ENCODE data around the gene CUL4A. TPM values are rescaled to one million over a fixed set of nuclear protein-coding genes. Genes with fewer than 3 reads are reported as not detected.

CUL4A gene
- total RNA-seq, 1 experiment from 2014 or later = 85.9 TPM

DNA sequence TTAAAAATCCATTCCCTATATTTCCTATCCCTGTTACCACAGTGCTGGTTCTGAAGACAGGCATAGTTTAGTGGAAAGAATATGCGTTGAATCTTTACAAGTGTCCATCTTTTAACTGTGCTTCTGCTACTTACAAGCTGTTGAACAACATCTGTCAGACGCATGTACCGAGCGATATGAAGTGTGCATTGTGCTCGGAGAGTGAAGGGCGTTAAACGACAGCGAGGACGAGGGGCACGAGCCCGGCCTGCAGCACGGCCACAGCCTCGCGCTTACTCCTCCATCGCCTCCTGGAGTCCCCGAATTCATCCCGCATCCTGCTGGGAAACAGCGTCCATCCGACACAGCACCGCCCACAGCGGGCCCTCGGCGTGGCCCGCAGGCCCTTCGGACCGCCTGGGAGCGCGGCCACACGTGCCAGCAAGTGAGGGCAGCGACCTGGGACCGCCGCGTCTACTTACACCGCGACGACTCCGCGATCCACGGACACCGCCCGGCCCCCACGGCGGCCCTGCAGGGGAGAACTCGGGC is 1.5 kb upstream of the CUL4A start:
- intact Hi-C loops (cut with micrococcal nuclease) = loop anchor here (2.0 to 5.0 kb wide), 3 partner anchors 15 to 241 kb away; partner anchors contain the start of gene LAMP1
- H3K9me3 Mint-ChIP-seq (ENCODE audit: unreplicated experiment) = no peaks in the 10 kb centered on the region
- POLR2A ChIA-PET = interaction anchor here (0.7 to 4.7 kb wide), 9 partner anchors 8 to 179 kb away, joined by 3 to 41 read pairs (median 4); partner anchors contain the start of gene LAMP1
- CTCF ChIA-PET = interaction anchor here (0.6 kb wide), 1 partner anchor 373 kb away, joined by 3 read pairs; no protein-coding TSS in a partner anchor
- no TSS peak for BruUV-seq (replicated peaks)
- TF ChIP-seq, protein P1, sequence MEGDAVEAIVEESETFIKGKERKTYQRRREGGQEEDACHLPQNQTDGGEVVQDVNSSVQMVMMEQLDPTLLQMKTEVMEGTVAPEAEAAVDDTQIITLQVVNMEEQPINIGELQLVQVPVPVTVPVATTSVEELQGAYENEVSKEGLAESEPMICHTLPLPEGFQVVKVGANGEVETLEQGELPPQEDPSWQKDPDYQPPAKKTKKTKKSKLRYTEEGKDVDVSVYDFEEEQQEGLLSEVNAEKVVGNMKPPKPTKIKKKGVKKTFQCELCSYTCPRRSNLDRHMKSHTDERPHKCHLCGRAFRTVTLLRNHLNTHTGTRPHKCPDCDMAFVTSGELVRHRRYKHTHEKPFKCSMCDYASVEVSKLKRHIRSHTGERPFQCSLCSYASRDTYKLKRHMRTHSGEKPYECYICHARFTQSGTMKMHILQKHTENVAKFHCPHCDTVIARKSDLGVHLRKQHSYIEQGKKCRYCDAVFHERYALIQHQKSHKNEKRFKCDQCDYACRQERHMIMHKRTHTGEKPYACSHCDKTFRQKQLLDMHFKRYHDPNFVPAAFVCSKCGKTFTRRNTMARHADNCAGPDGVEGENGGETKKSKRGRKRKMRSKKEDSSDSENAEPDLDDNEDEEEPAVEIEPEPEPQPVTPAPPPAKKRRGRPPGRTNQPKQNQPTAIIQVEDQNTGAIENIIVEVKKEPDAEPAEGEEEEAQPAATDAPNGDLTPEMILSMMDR (IDR thresholded peaks at IDR 0.05; ENCODE audit: unreplicated experiment) = no peak
- peak overlapping the region; percentile 92 for H3K4me3 Mint-ChIP-seq (ENCODE audit: unreplicated experiment)
- H3K27ac Mint-ChIP-seq (ENCODE audit: low read depth, unreplicated experiment) = peak overlapping the region; percentile 82
- H3K27me3 Mint-ChIP-seq (ENCODE audit: insufficient read depth, unreplicated experiment) = no peaks in the 10 kb centered on the region
- DNase-seq (ENCODE audit: unreplicated experiment) = peak; percentile 38
- peaks cover 44% of the 10 kb centered on the region for H3K4me1 Mint-ChIP-seq (ENCODE audit: insufficient read depth, unreplicated experiment)
- H3K36me3 Mint-ChIP-seq (ENCODE audit: insufficient read depth, unreplicated experiment) = peaks cover 32% of the 10 kb centered on the region

DNA sequence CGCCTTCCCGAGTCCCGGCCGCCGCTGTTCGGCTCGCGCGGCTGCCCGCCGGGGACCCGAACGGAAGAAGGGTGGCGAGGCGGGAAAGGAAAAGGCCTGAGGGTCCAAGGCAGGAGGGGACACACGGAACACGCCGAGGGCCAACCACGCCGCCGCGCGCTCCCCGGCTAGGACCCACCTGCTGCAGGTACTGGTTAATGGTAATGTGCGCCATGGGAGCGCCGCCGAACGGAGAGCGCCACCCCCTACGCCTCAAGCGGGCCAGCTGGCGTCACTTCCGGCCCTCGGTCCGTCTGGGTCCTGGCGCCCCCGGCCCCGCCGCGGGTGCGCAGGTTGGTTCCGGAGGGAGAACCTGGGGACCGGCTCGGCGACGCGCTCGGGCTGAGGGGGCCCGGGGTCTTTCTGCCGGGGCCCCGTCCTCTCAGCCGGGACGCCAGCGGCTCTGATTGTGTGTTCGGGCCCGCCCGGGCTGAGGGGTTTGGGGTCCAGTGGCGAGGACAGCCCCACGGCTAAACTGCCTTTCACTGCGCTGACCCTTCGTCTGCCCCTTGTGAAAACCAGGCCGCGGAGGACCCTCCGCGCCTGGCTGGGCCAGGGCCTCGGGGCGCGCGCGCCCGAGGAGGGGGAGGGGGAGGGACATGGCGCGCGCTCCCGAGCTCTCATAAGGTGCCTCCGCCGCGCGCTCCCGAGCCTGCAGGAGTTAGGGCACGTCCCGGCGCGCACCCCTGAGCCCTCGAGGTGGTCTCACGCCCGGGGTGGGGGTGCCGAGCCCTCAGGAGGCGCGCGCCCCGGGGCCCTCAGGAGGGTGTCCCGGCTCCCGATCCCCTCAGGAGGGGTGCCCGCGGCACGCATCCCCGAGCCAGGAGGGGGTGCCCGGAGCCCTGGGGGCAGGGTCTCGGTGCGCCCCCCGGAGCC is 735 bp upstream of the CUL4A start, which contains the start of gene PCID2:
TSS of gene PCID2 (minus strand) at position 249 of the 915 bp plus-strand sequence. CDS start at position 214, 35 bp downstream.
- Mint-ChIP-seq H3K27me3 (ENCODE audit: insufficient read depth, unreplicated experiment) (no peaks in the 10 kb centered on the region), H3K27ac (ENCODE audit: low read depth, unreplicated experiment) (peak within 1 kb of the TSS; percentile 82), H3K36me3 (ENCODE audit: insufficient read depth, unreplicated experiment) (peaks cover 38% of the 10 kb centered on the region), H3K4me1 (ENCODE audit: insufficient read depth, unreplicated experiment) (peaks cover 44% of the 10 kb centered on the region), H3K4me3 (ENCODE audit: unreplicated experiment) (peak within 1 kb of the TSS; percentile 92), H3K9me3 (ENCODE audit: unreplicated experiment) (no peaks in the 10 kb centered on the region)
- POLR2A ChIA-PET = interaction anchor here (0.7 to 4.7 kb wide), 19 partner anchors 9 to 1073 kb away, joined by 3 to 41 read pairs (median 4); partner anchors contain the start of genes DCUN1D2, LAMP1 and UPF3A
- BruUV-seq (replicated peaks) = no TSS peak
- TF ChIP-seq, protein P1 (IDR thresholded peaks at IDR 0.05; ENCODE audit: unreplicated experiment) = no peak
- intact Hi-C loops (cut with micrococcal nuclease) = loop anchor here (2.0 to 5.0 kb wide), 3 partner anchors 16 to 240 kb away; partner anchors contain the start of gene LAMP1
- CTCF ChIA-PET = interaction anchor here (0.6 kb wide), 2 partner anchors 12 to 372 kb away, joined by 3 read pairs; no protein-coding TSS in a partner anchor
- DNase-seq (ENCODE audit: unreplicated experiment) = peak; percentile 90

DNA sequence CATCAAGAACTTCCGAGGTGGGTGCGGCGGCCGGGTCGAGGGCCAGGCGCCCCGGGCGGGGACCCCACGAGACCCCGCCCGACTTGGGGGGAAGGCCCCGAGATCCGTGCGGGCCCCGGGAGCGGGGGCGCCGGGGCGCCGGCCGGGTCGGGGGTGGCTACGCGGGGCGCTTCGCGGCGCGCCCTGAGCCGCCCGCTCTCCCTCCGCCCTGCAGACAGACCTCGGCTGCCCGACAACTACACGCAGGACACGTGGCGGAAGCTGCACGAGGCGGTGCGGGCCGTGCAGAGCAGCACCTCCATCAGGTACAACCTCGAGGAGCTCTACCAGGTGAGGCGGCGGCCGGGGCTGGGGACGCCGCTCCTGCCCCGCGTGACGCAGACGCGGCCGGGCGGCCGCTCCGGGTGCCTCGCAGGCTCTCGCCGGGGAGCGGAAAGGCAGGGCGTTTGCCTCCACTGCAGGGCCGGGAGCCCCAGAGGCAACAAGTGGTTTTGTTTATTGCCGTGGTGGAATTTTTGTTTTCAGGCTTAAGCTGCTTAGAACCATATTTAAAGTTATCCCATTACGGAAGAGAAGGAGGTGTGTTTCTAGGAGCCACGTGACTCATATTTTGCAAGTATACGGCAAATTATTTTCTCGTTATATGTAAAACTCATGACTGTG is 477 bp downstream of the CUL4A start:
- Mint-ChIP-seq H3K4me3 (ENCODE audit: unreplicated experiment) (peak overlapping the region; percentile 74), H3K4me1 (ENCODE audit: insufficient read depth, unreplicated experiment) (peaks cover 42% of the 10 kb centered on the region), H3K27me3 (ENCODE audit: insufficient read depth, unreplicated experiment) (no peaks in the 10 kb centered on the region), H3K27ac (ENCODE audit: low read depth, unreplicated experiment) (peak overlapping the region; percentile 19), H3K9me3 (ENCODE audit: unreplicated experiment) (no peaks in the 10 kb centered on the region), H3K36me3 (ENCODE audit: insufficient read depth, unreplicated experiment) (peaks cover 38% of the 10 kb centered on the region)
- TF ChIP-seq, protein P1 (IDR thresholded peaks at IDR 0.05; ENCODE audit: unreplicated experiment) = no peak
- CTCF ChIA-PET = interaction anchor here (0.6 kb wide), 1 partner anchor 135 kb away, joined by 3 read pairs; no protein-coding TSS in a partner anchor
- no TSS peak for BruUV-seq (replicated peaks)
- intact Hi-C loops (cut with micrococcal nuclease) = loop anchor here (2.0 to 5.0 kb wide), 3 partner anchors 17 to 239 kb away; partner anchors contain the start of gene LAMP1
- POLR2A ChIA-PET = interaction anchor here (0.8 to 4.7 kb wide), 16 partner anchors 8 to 499 kb away, joined by 3 to 41 read pairs (median 4); partner anchors contain the start of genes DCUN1D2 and LAMP1
- DNase-seq (ENCODE audit: unreplicated experiment) = peak; percentile 48
